Central memory CD4-positive, alpha-beta T cell (primary cell): ENCODE data around the gene MIER3.
"Not testable (repeated sequence)": the region's sequence is repeated elsewhere in the genome, so short reads cannot be mapped to it uniquely, and the experiment has no call there.

Experiments used
- DNase-seq: peaks from one replicate; pipeline ENCODE4 v3.0.0; 2022
- total RNA-seq, 3 experiments: gene quantifications; one replicate each; lab custom pipeline; 2026; lab: John Stamatoyannopoulos, UW

The MIER3 gene
- 34.5 to 60.7 (median 55.0) reads per million in 3 experiments for total RNA-seq

- DNase-seq, result peak; percentile 77
These were observed at the start of gene MIER3 for GRCh38 chr5:56951946-56952691. MIER3 (minus strand) TSS chr5:56952123; CDS start chr5:56952102, 21 bp downstream.

- DNase-seq, result no peak
These were observed 43.7 kb upstream of the MIER3 start for GRCh38 chr5:56995596-56995995.

- DNase-seq, result no peak
These were observed 41.3 kb upstream of the MIER3 start for GRCh38 chr5:56993241-56993640.

DNA sequence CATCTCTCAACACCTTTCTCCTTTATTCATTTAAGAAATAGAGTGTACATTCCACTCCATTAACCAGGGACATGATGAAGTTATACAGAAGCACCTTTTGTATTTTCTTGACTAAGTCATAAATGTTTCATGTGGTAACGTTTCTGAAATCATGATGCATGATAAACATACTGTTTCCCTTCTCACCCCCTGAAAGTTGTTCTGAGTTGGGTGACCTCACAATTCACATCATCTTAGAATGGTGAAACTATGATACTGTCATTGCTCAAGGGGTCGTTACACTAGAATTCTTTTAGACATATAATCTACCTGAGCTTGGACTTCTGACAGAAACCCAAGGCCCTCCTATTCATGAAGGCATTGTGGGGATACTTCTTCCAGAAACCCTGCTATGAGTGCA is 37.8 kb upstream of the MIER3 start:
- no peak for DNase-seq

GRCh38 chr5:56988490-56988889 is 36.6 kb upstream of the MIER3 start:
- no peak for DNase-seq

GRCh38 chr5:56987171-56987570 is 35.2 kb upstream of the MIER3 start:
- DNase-seq, result no peak

DNA sequence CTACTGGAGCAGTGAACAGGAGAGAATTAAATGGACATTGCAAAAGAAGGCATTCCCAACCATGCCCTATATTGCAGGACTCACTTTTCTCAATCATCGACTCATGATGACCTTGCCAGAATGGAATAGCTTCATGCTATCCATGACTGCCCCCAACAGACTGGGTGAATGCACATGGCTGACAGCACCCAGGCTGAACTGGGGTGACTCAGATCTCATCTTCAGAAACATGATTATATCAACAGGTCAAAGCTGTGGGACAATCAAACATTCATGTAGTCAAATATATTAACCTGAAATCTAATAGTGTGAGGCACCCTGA is 34.7 kb upstream of the MIER3 start:
- no peak for DNase-seq

DNA sequence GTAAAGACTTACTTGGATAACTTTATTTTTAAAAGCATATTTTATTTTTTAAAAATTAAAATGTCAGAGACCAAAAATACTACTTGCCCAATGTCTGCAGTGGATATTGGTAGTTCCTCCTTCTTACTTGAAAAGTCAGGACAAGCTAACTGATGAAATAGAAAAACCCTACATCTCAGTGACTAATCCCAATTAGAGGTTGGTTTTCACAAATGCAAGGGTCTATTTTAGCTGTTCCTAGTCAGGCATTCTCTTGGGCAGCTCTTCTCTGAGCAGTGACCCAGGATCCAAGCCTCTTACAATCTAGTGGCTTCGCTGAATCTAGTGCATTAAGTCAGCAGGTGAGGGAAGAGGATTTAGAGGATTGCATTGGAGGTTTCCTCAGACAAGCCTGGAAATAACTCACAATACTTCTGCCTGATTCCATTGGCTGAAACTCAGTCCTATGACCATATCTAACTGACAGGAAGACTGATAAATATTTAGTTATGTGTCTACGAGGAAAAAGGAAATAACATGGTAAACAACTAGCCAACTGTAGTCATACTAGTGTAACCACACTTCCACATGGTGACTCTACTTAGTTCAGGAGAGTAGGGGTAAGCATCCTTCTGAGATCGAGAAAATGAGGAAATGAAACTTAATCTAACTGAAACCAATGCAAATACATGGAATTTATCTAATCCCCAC is 34.2 kb upstream of the MIER3 start:
- DNase-seq, result no peak

- no peak for DNase-seq
These were observed 32.5 kb upstream of the MIER3 start for GRCh38 chr5:56984445-56984844.

- no peak for DNase-seq
These were observed 31.9 kb upstream of the MIER3 start for GRCh38 chr5:56983593-56984361.

DNA sequence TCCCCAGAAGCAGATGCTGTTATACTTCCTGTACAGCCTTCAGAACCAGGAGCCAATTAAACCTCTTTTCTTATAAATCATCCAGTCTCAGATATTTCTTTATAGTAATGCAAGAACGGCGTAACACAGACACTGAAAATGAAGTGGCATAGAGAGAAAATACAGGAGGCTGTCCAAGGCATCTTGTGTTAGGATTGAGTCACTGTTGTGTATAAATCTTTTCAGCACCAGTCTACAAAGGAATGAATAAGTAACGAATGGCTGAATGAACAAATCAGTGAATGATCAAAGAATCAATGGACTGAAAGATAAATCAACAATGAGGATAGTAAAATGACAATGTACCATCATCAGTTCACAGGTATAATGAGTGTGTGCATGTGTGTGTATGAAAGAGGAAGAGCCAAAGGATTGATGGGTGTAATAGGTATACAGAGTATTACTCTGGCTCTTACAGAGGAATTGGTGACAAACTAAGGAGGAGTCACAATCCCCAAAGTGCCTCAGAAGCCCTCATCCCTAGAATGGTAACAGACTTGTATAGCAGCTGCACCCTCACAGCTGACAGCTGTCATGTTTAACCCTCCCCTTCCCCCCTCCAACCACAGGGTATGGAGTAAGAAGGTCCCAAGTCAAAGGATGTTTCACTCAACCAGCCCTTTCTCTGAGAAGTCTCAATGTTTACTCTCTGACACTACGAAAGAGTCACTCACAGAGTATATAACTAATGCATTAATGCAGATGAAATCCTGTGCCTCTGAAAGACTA is 29.8 kb upstream of the MIER3 start:
- no peak for DNase-seq

- no peak for DNase-seq
These were observed 28.0 kb upstream of the MIER3 start for GRCh38 chr5:56979968-56980367.

- DNase-seq, result not testable (repeated sequence)
These were observed 27.6 kb upstream of the MIER3 start for GRCh38 chr5:56979526-56979925.

- DNase-seq, result no peak
These were observed 25.9 kb upstream of the MIER3 start for GRCh38 chr5:56977822-56978221.

DNA sequence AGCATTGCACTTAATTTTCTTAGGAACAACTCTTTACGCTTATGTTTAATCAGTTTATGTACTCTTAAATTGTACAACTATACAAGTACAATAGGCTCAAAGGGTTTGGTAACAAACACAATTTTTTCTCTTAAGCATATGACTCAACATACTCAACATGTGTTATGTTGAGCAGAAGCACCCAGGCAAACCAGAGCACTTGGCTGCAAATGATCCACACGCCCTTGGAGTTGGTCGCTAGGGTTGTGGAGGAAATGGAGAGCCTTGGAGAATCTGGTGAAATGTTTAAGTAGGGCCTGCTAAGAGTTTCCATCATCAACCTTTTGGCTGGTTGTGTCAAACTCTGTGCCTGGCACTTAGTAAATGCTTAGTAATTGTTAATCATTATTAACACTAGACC is 25.1 kb upstream of the MIER3 start:
- no peak for DNase-seq

GRCh38 chr5:56974241-56974640 is 22.3 kb upstream of the MIER3 start:
- no peak for DNase-seq

DNA sequence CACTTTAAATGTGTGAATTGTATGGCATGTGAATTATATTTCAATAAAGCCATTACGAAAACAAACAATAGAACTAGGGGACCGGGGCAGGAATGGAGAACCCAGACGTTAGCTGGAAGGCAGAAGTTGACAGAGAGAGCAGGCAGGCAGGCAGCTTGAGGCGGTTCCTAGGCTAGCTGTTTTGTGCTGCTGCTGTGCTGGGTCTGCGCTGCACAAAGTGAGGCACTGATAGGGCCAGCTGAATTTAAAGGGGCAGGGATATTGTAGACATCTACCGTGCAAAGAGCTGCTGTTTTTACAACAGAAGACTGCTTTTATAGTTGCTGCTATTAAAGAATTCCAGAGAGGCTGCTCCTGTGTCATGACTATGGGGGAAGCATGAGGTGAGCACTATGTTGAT is 21.6 kb upstream of the MIER3 start:
- no peak for DNase-seq

- DNase-seq, result no peak
These were observed 19.4 kb upstream of the MIER3 start for GRCh38 chr5:56971275-56971674.

- DNase-seq, result no peak
These were observed 12.2 kb upstream of the MIER3 start for GRCh38 chr5:56964173-56964572.

DNA sequence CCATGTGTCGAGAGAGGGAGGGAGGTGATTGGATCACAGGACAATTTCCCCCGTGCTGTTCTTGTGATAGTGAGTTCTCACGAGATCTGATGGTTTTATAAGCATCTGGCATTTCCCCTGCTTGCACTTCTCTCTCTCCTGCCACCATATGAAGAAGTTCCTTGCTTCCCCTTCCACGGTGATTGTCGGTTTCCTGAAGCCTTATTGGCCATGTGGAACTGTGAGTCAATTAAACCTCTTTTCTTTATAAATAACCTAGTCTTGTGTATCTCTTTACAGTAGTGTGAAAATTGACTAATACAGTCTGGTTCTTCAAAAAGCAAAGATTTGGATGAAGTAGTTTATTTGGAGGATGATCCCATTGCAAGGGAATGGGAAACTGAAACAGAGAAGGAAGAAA is 11.3 kb upstream of the MIER3 start:
- DNase-seq, result no peak

- DNase-seq, result no peak
These were observed 10.4 kb upstream of the MIER3 start for GRCh38 chr5:56962286-56962685.

DNA sequence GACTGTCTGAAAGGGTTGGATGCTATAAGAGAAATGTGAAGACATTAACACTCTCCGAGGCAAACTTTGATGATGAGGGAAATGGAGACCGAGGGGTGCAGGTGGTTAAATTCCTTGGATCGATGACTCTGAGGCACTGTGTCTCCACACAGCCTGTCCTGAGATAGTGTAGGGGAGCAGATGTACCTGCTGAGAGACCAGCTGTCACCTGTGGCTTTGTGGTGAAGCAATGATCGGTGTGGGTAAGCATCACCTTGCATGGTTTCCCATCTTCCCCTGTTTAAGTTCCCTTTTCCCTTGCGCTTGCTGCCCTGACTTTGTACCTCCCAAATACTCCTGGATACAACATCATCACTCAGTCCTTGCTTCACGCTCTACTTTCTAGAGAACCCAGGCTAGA is 9.8 kb upstream of the MIER3 start:
- no peak for DNase-seq

GRCh38 chr5:56959326-56959725 is 7.4 kb upstream of the MIER3 start:
- no peak for DNase-seq
